Lower leg skin (tissue), 3 donors: ENCODE data around the gene NDUFA3.

Experiments
- CTCF ChIP-seq, 3 donors: fragments of 450-650 bp; IDR thresholded peaks; one replicate each; pipeline ENCODE4 v1.5.1; 2016; ENCODE audit warnings: antibody characterized with exemption in 3 of 3, mild to moderate bottlenecking in 3 of 3, moderate library complexity in 2 of 3
- POLR2A ChIP-seq, 2 donors: fragments of 450-650 bp; IDR thresholded peaks; one replicate each; pipeline ENCODE4 v1.6.1; 2016 to 2017; ENCODE audit warnings: antibody characterized with exemption in 2 of 2, mild to moderate bottlenecking in 1 of 2, moderate library complexity in 1 of 2

- TF ChIP-seq POLR2A (IDR thresholded peaks at IDR 0.05) (no peak), CTCF (IDR thresholded peaks at IDR 0.05) (no peak)
These were observed 2.5 kb downstream of the NDUFA3 start for GRCh38 chr19:54104998-54105715.
